H1 (cell line): Measurements from ENCODE around the gene PFKFB3. TPM values are rescaled to one million over a fixed set of nuclear protein-coding genes. Genes with fewer than 3 reads are reported as not detected.

Source experiments
- CTCF ChIA-PET: fragments of 300-600 bp; sonication (Branson Sonifier 250); formaldehyde crosslinking; loops from one replicate; lab custom pipeline; 2021; ENCODE audit not compliant: partially characterized antibody; lab: Charles Lee
- POLR2A ChIA-PET: fragments of 300-600 bp; sonication (Branson Sonifier 250); formaldehyde crosslinking; loops from one replicate; lab custom pipeline; 2021; ENCODE audit warnings: inconsistent platforms; ENCODE audit not compliant: partially characterized antibody; lab: Charles Lee
- DNase-seq, 2 experiments: peaks; one replicate each; pipeline versions ENCODE4 v3.0.0 to v3.0.0-alpha.2; 2010 to 2022; ENCODE audit warnings: low spot score in 2 of 2, low read depth in 1 of 2, mixed read lengths in 1 of 2
- FAIRE-seq: peaks from 2 replicates; lab custom pipeline; 2011; peaks lifted over from hg19 to GRCh38; lab: Jason Lieb, UNC
- H2AFZ ChIP-seq: 2 replicates; pipeline ENCODE4 v1.8.1; 2012; ENCODE audit warnings: low read length, inconsistent platforms
- H2AK5ac ChIP-seq: 2 replicates; pipeline ENCODE4 v1.6.1; 2013; ENCODE audit warnings: low read depth, low read length
- H2BK120ac ChIP-seq: replicated peaks from 2 replicates; pipeline ENCODE3; 2013; ENCODE audit warnings: low read depth, low read length, inconsistent platforms
- H2BK12ac ChIP-seq: 2 replicates; pipeline ENCODE4 v1.6.1; 2013; ENCODE audit warnings: low read depth, low read length
- H2BK15ac ChIP-seq: 2 replicates; pipeline ENCODE4 v1.6.1; 2013; ENCODE audit warnings: low read length
- H2BK20ac ChIP-seq: 2 replicates; pipeline ENCODE4 v1.6.1; 2013; ENCODE audit warnings: low read length
- H2BK5ac ChIP-seq: 2 replicates; pipeline ENCODE4 v1.6.1; 2013; ENCODE audit warnings: low read depth, low read length
- H3K14ac ChIP-seq: 2 replicates; pipeline ENCODE4 v1.6.1; 2013; ENCODE audit warnings: inconsistent platforms; ENCODE audit not compliant: insufficient read length
- H3K18ac ChIP-seq: 2 replicates; pipeline ENCODE4 v1.6.1; 2013; ENCODE audit warnings: low read length; ENCODE audit errors: extremely low read depth
- H3K23ac ChIP-seq: 2 replicates; pipeline ENCODE4 v1.6.1; 2013; ENCODE audit warnings: inconsistent platforms; ENCODE audit not compliant: insufficient read length
- H3K23me2 ChIP-seq: 2 replicates; pipeline ENCODE4 v1.6.1; 2013; ENCODE audit warnings: low read depth, low read length
- H3K27ac ChIP-seq: 2 replicates; pipeline ENCODE4 v1.6.1; 2011; ENCODE audit warnings: low read depth, low read length, inconsistent platforms
- H3K27me3 ChIP-seq, 4 experiments: replicated peaks in 1 of 4; 1 replicate in 1 of 4; 2 replicates in 3 of 4; pipeline versions ENCODE4 v1.6.1 to v1.8.1; 2011 to 2013; ENCODE audit warnings: low read length in 3 of 4, mild to moderate bottlenecking in 3 of 4, inconsistent platforms in 2 of 4, mixed read lengths in 2 of 4, moderate library complexity in 1 of 4; ENCODE audit not compliant: control insufficient read depth in 3 of 4, insufficient read depth in 3 of 4; ENCODE audit errors: extremely low read depth in 1 of 4
- H3K36me3 ChIP-seq, 4 experiments: 2 replicates each; pipeline versions ENCODE4 v1.6.1 to v1.8.1; 2011 to 2013; ENCODE audit warnings: mild to moderate bottlenecking in 4 of 4, low read length in 3 of 4, moderate library complexity in 2 of 4, control low read depth in 1 of 4, inconsistent platforms in 1 of 4; ENCODE audit not compliant: insufficient read depth in 4 of 4, control insufficient read depth in 2 of 4
- H3K4ac ChIP-seq: replicated peaks from 2 replicates; pipeline ENCODE3; 2013; ENCODE audit warnings: low read length, low read depth, mixed read lengths, inconsistent platforms; ENCODE audit not compliant: insufficient read length
- H3K4me1 ChIP-seq, 4 experiments: replicated peaks in 1 of 4; 1 replicate in 1 of 4; 2 replicates in 3 of 4; pipeline versions ENCODE4 v1.6.1 to v1.8.1; 2011 to 2013; ENCODE audit warnings: low read length in 3 of 4, inconsistent platforms in 2 of 4, mixed read lengths in 1 of 4; ENCODE audit not compliant: insufficient read depth in 4 of 4, control insufficient read depth in 3 of 4
- H3K4me2 ChIP-seq, 2 experiments: 2 replicates each; pipeline versions ENCODE4 v1.6.1 to v1.8.1; 2011 to 2013; ENCODE audit warnings: low read depth in 2 of 2, low read length in 2 of 2, control low read depth in 1 of 2, inconsistent platforms in 1 of 2, mild to moderate bottlenecking in 1 of 2; ENCODE audit not compliant: insufficient read depth in 1 of 2
- H3K4me3 ChIP-seq, 4 experiments: fragments of 200-600, 300-600 bp in 1 of 4; sonication (generic), shearing (Covaris generic), sonication (Bioruptor Twin) in 1 of 4; 2 replicates each; pipeline versions ENCODE4 v1.5.1 to v1.8.1; 2011 to 2016; ENCODE audit warnings: low read length in 4 of 4, low read depth in 3 of 4, control low read depth in 2 of 4, inconsistent platforms in 2 of 4, mild to moderate bottlenecking in 2 of 4, mixed read lengths in 1 of 4, moderate library complexity in 1 of 4; ENCODE audit not compliant: insufficient read depth in 2 of 4; ENCODE audit errors: extremely low read depth in 1 of 4
- H3K56ac ChIP-seq: replicated peaks from 2 replicates; pipeline ENCODE3; 2013; ENCODE audit warnings: low read depth, mild to moderate bottlenecking, mixed read lengths, low read length, inconsistent platforms; ENCODE audit not compliant: insufficient read length
- H3K79me1 ChIP-seq: 2 replicates; pipeline ENCODE4 v1.6.1; 2013; ENCODE audit warnings: low read depth, low read length, control low read depth
- H3K79me2 ChIP-seq, 2 experiments: 2 replicates each; pipeline versions ENCODE4 v1.6.1 to v1.8.1; 2012 to 2013; ENCODE audit warnings: low read length in 2 of 2, mild to moderate bottlenecking in 2 of 2, inconsistent platforms in 1 of 2; ENCODE audit not compliant: insufficient read depth in 2 of 2, control insufficient read depth in 1 of 2
- H3K9ac ChIP-seq, 4 experiments: replicated peaks in 1 of 4; 1 replicate in 1 of 4; 2 replicates in 3 of 4; pipeline versions ENCODE4 v1.6.1 to v1.8.1; 2011 to 2013; ENCODE audit warnings: low read depth in 3 of 4, low read length in 3 of 4, control low read depth in 2 of 4, mild to moderate bottlenecking in 2 of 4, moderate library complexity in 2 of 4, inconsistent platforms in 1 of 4; ENCODE audit errors: extremely low read depth in 1 of 4
- H3K9me3 ChIP-seq, 2 experiments: 2 replicates each; pipeline versions ENCODE4 v1.6.1 to v1.8.1; 2012 to 2013; ENCODE audit warnings: mild to moderate bottlenecking in 2 of 2, moderate library complexity in 2 of 2, control low read depth in 1 of 2, inconsistent platforms in 1 of 2, low read depth in 1 of 2, low read length in 1 of 2, mixed read lengths in 1 of 2; ENCODE audit not compliant: insufficient read depth in 2 of 2
- H4K20me1 ChIP-seq, 2 experiments: replicated peaks in 1 of 2; 2 replicates each; pipeline versions ENCODE3 to v1.8.1; 2011 to 2013; ENCODE audit warnings: inconsistent platforms in 2 of 2, low read length in 2 of 2, mild to moderate bottlenecking in 1 of 2; ENCODE audit not compliant: insufficient read depth in 2 of 2, control insufficient read depth in 1 of 2
- H4K5ac ChIP-seq: 2 replicates; pipeline ENCODE4 v1.6.1; 2013; ENCODE audit warnings: low read length, low read depth, mixed read lengths, inconsistent platforms; ENCODE audit not compliant: insufficient read length
- H4K8ac ChIP-seq: 2 replicates; pipeline ENCODE4 v1.8.0; 2013; ENCODE audit warnings: mild to moderate bottlenecking, moderate library complexity, low read length, inconsistent platforms; ENCODE audit not compliant: insufficient read depth; ENCODE audit errors: extremely low read depth
- H4K91ac ChIP-seq: replicated peaks from 2 replicates; pipeline ENCODE3; 2013; ENCODE audit warnings: low read length, mixed read lengths, inconsistent platforms; ENCODE audit not compliant: insufficient read length
- BACH1 ChIP-seq: IDR thresholded peaks from 2 replicates; pipeline ENCODE4 v1.6.1; 2012; ENCODE audit warnings: low read length, improper control_type of control experiment
- BCL11A ChIP-seq, 2 experiments: IDR thresholded peaks; one replicate each; pipeline ENCODE4 v1.6.1; 2011; ENCODE audit warnings: low read depth in 2 of 2, low read length in 2 of 2, mild to moderate bottlenecking in 2 of 2
- E2F6 ChIP-seq: IDR thresholded peaks from 2 replicates; pipeline ENCODE4 v1.6.1; 2012; ENCODE audit warnings: inconsistent platforms
- EGR1 ChIP-seq: IDR thresholded peaks from 2 replicates; pipeline ENCODE4 v1.6.1; 2011; ENCODE audit warnings: low read depth, low read length, borderline replicate concordance
- FOSL1 ChIP-seq: IDR thresholded peaks from 2 replicates; pipeline ENCODE4 v1.6.1; 2011; ENCODE audit warnings: mild to moderate bottlenecking, low read depth, low read length, moderate library complexity; ENCODE audit not compliant: insufficient read depth
- GABPA ChIP-seq: IDR thresholded peaks from 2 replicates; pipeline ENCODE4 v1.6.1; 2011; ENCODE audit warnings: mild to moderate bottlenecking, low read length, moderate library complexity, borderline replicate concordance; ENCODE audit not compliant: insufficient read depth
- JUND ChIP-seq: IDR thresholded peaks from 2 replicates; pipeline ENCODE4 v1.6.1; 2011; ENCODE audit warnings: mild to moderate bottlenecking, improper control_type of control experiment, low read length
- KDM4A ChIP-seq: IDR thresholded peaks from one replicate; pipeline ENCODE4 v1.7.1; 2012; ENCODE audit warnings: low read depth, mild to moderate bottlenecking, moderate library complexity, low read length, inconsistent platforms; ENCODE audit not compliant: severe bottlenecking
- NANOG ChIP-seq: IDR thresholded peaks from 2 replicates; pipeline ENCODE4 v1.6.1; 2011; ENCODE audit warnings: low read length, low read depth, mild to moderate bottlenecking, inconsistent platforms; ENCODE audit not compliant: insufficient read depth, poor library complexity, severe bottlenecking
- PHF8 ChIP-seq: fragments of 200-600 bp; sonication (generic); conservative IDR thresholded peaks from 2 replicates; pipeline ENCODE4 v1.7.1; 2012; ENCODE audit warnings: low read depth, mild to moderate bottlenecking, inconsistent platforms, low read length, moderate library complexity
- RAD21 ChIP-seq, 2 experiments: IDR thresholded peaks in 1 of 2; conservative IDR thresholded peaks in 1 of 2; 2 replicates each; pipeline ENCODE4 v1.6.1; 2011; ENCODE audit warnings: low read depth in 2 of 2, low read length in 2 of 2, improper control_type of control experiment in 1 of 2, inconsistent platforms in 1 of 2, mild to moderate bottlenecking in 1 of 2, moderate library complexity in 1 of 2
- SP4 ChIP-seq: IDR thresholded peaks from 2 replicates; pipeline ENCODE4 v1.6.1; 2012; ENCODE audit warnings: low read length, inconsistent platforms
- YY1 ChIP-seq: IDR thresholded peaks from 2 replicates; pipeline ENCODE4 v1.6.1; 2011; ENCODE audit warnings: low read depth, mild to moderate bottlenecking, low read length
- WGBS, 2 experiments: shearing (Covaris generic) in 1 of 2; methylation state at CpG; one replicate each; pipeline versions ENCODE4 v1.1.6 to v1.1.7; 2013 to 2015; ENCODE audit warnings: low lambda C conversion rate in 2 of 2, mixed read lengths in 2 of 2, inconsistent platforms in 1 of 2, low coverage in 1 of 2, missing lambda C conversion rate in 1 of 2; ENCODE audit not compliant: insufficient replicate concordance in 2 of 2, insufficient coverage in 1 of 2, insufficient read length in 1 of 2; ENCODE audit errors: extremely low coverage in 1 of 2, missing lambda C conversion rate in 1 of 2; 5-methylcytosine and 5-hydroxymethylcytosine counted together
- polyA plus RNA-seq, 7 experiments: library from polyadenylated mRNA; depleted of rRNA in 3 of 7; stranded (reverse) in 5 of 7; unstranded in 2 of 7; fragments of >200 nt in 5 of 7; fragments of 200-250 nt in 2 of 7; gene quantifications; 1 replicate in 5 of 7; 2 replicates in 1 of 7; 4 replicates in 1 of 7; pipeline versions ENCODE4 v1.2.1 to v1.2.3, GENCODE V29; 2011 to 2013; ENCODE audit warnings: missing spikeins in 2 of 7, mixed read lengths in 2 of 7
- total RNA-seq: library from RNA; stranded (reverse); fragmentation: NEBNext Ultra II Directional; extraction: Animal tissue kit (Norgen Biotek cat#: 25700); gene quantifications from 2 replicates; pipeline ENCODE4 v1.2.1, GENCODE V29; 2021

Gene PFKFB3
- total and polyA plus RNA-seq, 2 of the 8 experiments (the other 6 are each of a cell fraction or from before 2014, with no cell fraction given), result 15.6 to 32.0 TPM

- Histone ChIP-seq H2BK12ac (no peak overlapping the region), H3K4me3 (no peak overlapping the region), H3K9me3 (no peaks in the 10 kb centered on the region), H3K18ac (no peak overlapping the region), H3K56ac (no peak overlapping the region), H4K91ac (no peak overlapping the region), H2AFZ (no peak overlapping the region), H3K27me3 (no peaks in the 10 kb centered on the region), H4K5ac (no peak overlapping the region), H3K14ac (no peak overlapping the region), H2BK120ac (no peak overlapping the region), H3K9ac (no peak overlapping the region), H2BK15ac (no peak overlapping the region), H3K4ac (no peak overlapping the region), H2BK20ac (no peak overlapping the region), H3K4me2 (no peak overlapping the region), H2AK5ac (no peak overlapping the region), H3K23ac (no peak overlapping the region), H3K36me3 (peaks cover 17 to 40% (median 27%) of the 10 kb centered on the region in 4 experiments; a peak in 7 of 8 replicates), H3K4me1 (peaks cover 0 to 10% (median 5%) of the 10 kb centered on the region in 4 experiments; a peak in 4 of 7 replicates), H3K79me1 (peaks cover 20% of the 10 kb centered on the region), H4K20me1 (peaks cover 12 to 31% of the 10 kb centered on the region in 2 experiments), H3K27ac (no peak overlapping the region), H3K23me2 (0 out of 2 replicates have a peak, but pooled peaks cover 2% of the 10 kb centered on the region), H2BK5ac (no peak overlapping the region), H4K8ac (0 out of 2 replicates have a peak overlapping the region, but pooled peaks have one; percentile 35), H3K79me2 (peaks cover 0 to 45% of the 10 kb centered on the region in 2 experiments; a peak in 2 of 4 replicates)
- FAIRE-seq (no peak), DNase-seq (no peak)
- ChIA-PET CTCF (interaction anchor here (1.2 to 3.2 kb wide), 3 partner anchors 10 to 189 kb away, joined by 3 to 12 read pairs (median 10); partner anchors contain the start of gene PFKFB3), POLR2A (interaction anchor here (1.1 to 2.3 kb wide), 4 partner anchors 9 to 19 kb away, joined by 3 to 13 read pairs (median 4); partner anchors contain the start of gene PFKFB3)
- 79% methylated on average over 3 of the region's 3 CpGs; no CpG with 5 or more reads in 1 of the 2 experiments for WGBS, 2 experiments
- TF ChIP-seq SP4 (no peak), BCL11A (IDR thresholded peaks at IDR 0.05; ENCODE audit: low read depth in 2 of 2, low read length in 2 of 2) (no peak), YY1 (no peak), E2F6 (no peak), PHF8 (no peak), FOSL1 (no peak), NANOG (no peak), JUND (no peak), KDM4A (no peak), BACH1 (no peak), EGR1 (no peak), RAD21 (IDR thresholded peaks at IDR 0.05 in 1 of 2, conservative IDR thresholded peaks at IDR 0.05 in 1 of 2; ENCODE audit: low read depth in 2 of 2, low read length in 2 of 2) (no peak), GABPA (no peak)
Measured at GRCh38 chr10:6212806-6213205, 10.1 kb downstream of the PFKFB3 start.
